ENCODE results near the gene EFCAB9. TPM values are rescaled to one million over a fixed set of nuclear protein-coding genes. Genes with fewer than 3 reads are reported as not detected.
"Not testable (repeated sequence)": the region's sequence is repeated elsewhere in the genome, so short reads cannot be mapped to it uniquely, and the experiment has no call there.

EFCAB9 gene
- total and polyA plus RNA-seq, 9 donors, result not detected

GRCh38 chr5:172189693-172190296, 4.2 kb upstream of the EFCAB9 start:
- 63 to 78% (median 70%) methylated on average over 3 of the region's 3 CpGs for WGBS, 3 donors
- H3K36me3 ChIP-seq, result no peaks in the 10 kb centered on the region
- no peak for TF ChIP-seq POLR2A (IDR thresholded peaks at IDR 0.05)
- no peak for TF ChIP-seq EP300 (IDR thresholded peaks at IDR 0.05)
- TF ChIP-seq CTCF (IDR thresholded peaks at IDR 0.05), result no peak

GRCh38 chr5:172194985-172195774, 1.2 kb downstream of the EFCAB9 start:
- Histone ChIP-seq H3K9me3 (no peaks in the 10 kb centered on the region), H3K27ac (no peak overlapping the region), H3K36me3 (no peaks in the 10 kb centered on the region), H3K4me3 (no peak overlapping the region), H3K27me3 (no peaks in the 10 kb centered on the region), H3K4me1 (ENCODE audit: insufficient read depth) (no peaks in the 10 kb centered on the region)
- no peak for DNase-seq
- intact Hi-C loops (cut with DNase I), result no loop called here
- no peak for TF ChIP-seq CTCF (IDR thresholded peaks at IDR 0.05)
- TF ChIP-seq POLR2A (IDR thresholded peaks at IDR 0.05), result no peak
- no peak for TF ChIP-seq EP300 (IDR thresholded peaks at IDR 0.05)
- WGBS, 3 donors, result 57 to 70% (median 65%) methylated on average over 6 of the region's 6 CpGs

More at GRCh38 chr5:172189693-172190296, 4.2 kb upstream of the EFCAB9 start:
- no peak overlapping the region for H3K27ac ChIP-seq
- H3K4me1 ChIP-seq (ENCODE audit: insufficient read depth), result no peaks in the 10 kb centered on the region
- no peaks in the 10 kb centered on the region for H3K9me3 ChIP-seq
- DNase-seq, result no peak
- H3K27me3 ChIP-seq, result no peaks in the 10 kb centered on the region
- H3K4me3 ChIP-seq, result no peak overlapping the region
- intact Hi-C loops (cut with DNase I), result loop anchor here (2.0 to 10.0 kb wide), 6 partner anchors 77 to 775 kb away; partner anchors contain the start of genes FGF18 (in 1 of the 4) and UBTD2 (in 1 of the 4)

- H3K27me3 ChIP-seq; H3K9me3 ChIP-seq; DNase-seq; H3K27ac ChIP-seq; intact Hi-C loops (cut with DNase I); H3K36me3 ChIP-seq; H3K4me1 ChIP-seq (ENCODE audit: insufficient read depth); H3K4me3 ChIP-seq: not testable (repeated sequence)
- WGBS, 3 donors, result 76 to 85% (median 78%) methylated on average over 4 of the region's 4 CpGs
These were observed 3.8 kb downstream of the EFCAB9 start for GRCh38 chr5:172197775-172198174.

- no peak for TF ChIP-seq EP300 (IDR thresholded peaks at IDR 0.05)
- no peak for TF ChIP-seq CTCF (IDR thresholded peaks at IDR 0.05)
- TF ChIP-seq POLR2A (IDR thresholded peaks at IDR 0.05), result no peak
- Histone ChIP-seq H3K9me3 (no peaks in the 10 kb centered on the region), H3K4me3 (no peak overlapping the region), H3K27ac (no peak overlapping the region), H3K27me3 (no peaks in the 10 kb centered on the region), H3K4me1 (ENCODE audit: insufficient read depth) (no peaks in the 10 kb centered on the region), H3K36me3 (no peaks in the 10 kb centered on the region)
- DNase-seq, result no peak
- intact Hi-C loops (cut with DNase I), result no loop called here
- 85 to 91% (median 88%) methylated on average over 10 of the region's 10 CpGs for WGBS, 3 donors
These were observed 5.5 kb downstream of the EFCAB9 start for GRCh38 chr5:172199446-172199845.

- no peak overlapping the region for H3K4me3 ChIP-seq
- intact Hi-C loops (cut with DNase I), result no loop called here
- H3K9me3 ChIP-seq, result no peaks in the 10 kb centered on the region
- no peak for DNase-seq
- H3K36me3 ChIP-seq, result no peaks in the 10 kb centered on the region
- TF ChIP-seq EP300 (IDR thresholded peaks at IDR 0.05), result no peak
- no peak for TF ChIP-seq CTCF (IDR thresholded peaks at IDR 0.05)
- no peak for TF ChIP-seq POLR2A (IDR thresholded peaks at IDR 0.05)
- no peak overlapping the region for H3K27ac ChIP-seq
- H3K27me3 ChIP-seq, result no peaks in the 10 kb centered on the region
- no peaks in the 10 kb centered on the region for H3K4me1 ChIP-seq (ENCODE audit: insufficient read depth)
- 85 to 94% (median 87%) methylated on average over 6 of the region's 6 CpGs for WGBS, 3 donors
These were observed 6.5 kb downstream of the EFCAB9 start for GRCh38 chr5:172200476-172200875.

- intact Hi-C loops (cut with DNase I); H3K4me3 ChIP-seq; H3K27me3 ChIP-seq; H3K36me3 ChIP-seq; H3K4me1 ChIP-seq (ENCODE audit: insufficient read depth); DNase-seq; H3K9me3 ChIP-seq; H3K27ac ChIP-seq: not testable (repeated sequence)
- 95 to 97% (median 96%) methylated on average over 11 of the region's 11 CpGs for WGBS, 3 donors
These were observed 12.0 kb downstream of the EFCAB9 start for GRCh38 chr5:172205984-172206383.

Data from ovary (tissue), 9 donors.